ENCODE measurements around the gene NPY4R2. TPM values are rescaled to one million over a fixed set of nuclear protein-coding genes. Genes with fewer than 3 reads are reported as not detected.
"Not testable (repeated sequence)": the region's sequence is repeated elsewhere in the genome, so short reads cannot be mapped to it uniquely, and the experiment has no call there.

NPY4R2 gene
- total RNA-seq, 3 donors from 2014 or later, result 4.4 to 22.8 (median 18.9) TPM

- H3K4me1 ChIP-seq (ENCODE audit: low read depth); DNase-seq; H3K9me3 ChIP-seq; H3K4me3 ChIP-seq; intact Hi-C loops (cut with DNase I, micrococcal nuclease); H3K36me3 ChIP-seq (ENCODE audit: low read depth): not testable (repeated sequence)
- ATAC-seq, result peak; percentile 58
Measured at GRCh38 chr10:47914052-47914451, 4.4 kb upstream of the NPY4R2 start.

- H3K9me3 ChIP-seq; H3K4me3 ChIP-seq; H3K4me1 ChIP-seq (ENCODE audit: low read depth); intact Hi-C loops (cut with DNase I, micrococcal nuclease); H3K36me3 ChIP-seq (ENCODE audit: low read depth): not testable (repeated sequence)
- peak; percentile 88 for ATAC-seq
- peak in 1 of 3 donors; percentile 44 for DNase-seq
Measured at GRCh38 chr10:47915849-47916548, 2.5 kb upstream of the NPY4R2 start.

GRCh38 chr10:47920610-47921009 lies 2.1 kb downstream of the NPY4R2 start:
- intact Hi-C loops (cut with DNase I, micrococcal nuclease); ATAC-seq; H3K36me3 ChIP-seq (ENCODE audit: low read depth): not testable (repeated sequence)

GRCh38 chr10:47922503-47922902 lies 4.0 kb downstream of the NPY4R2 start:
- H3K9me3 ChIP-seq; intact Hi-C loops (cut with DNase I, micrococcal nuclease); ATAC-seq: not testable (repeated sequence)

More at GRCh38 chr10:47920610-47921009, 2.1 kb downstream of the NPY4R2 start:
- H3K4me1 ChIP-seq (ENCODE audit: low read depth); H3K9me3 ChIP-seq; H3K4me3 ChIP-seq; DNase-seq: not testable (repeated sequence)

GRCh38 chr10:47924628-47925027 lies 6.2 kb downstream of the NPY4R2 start:
- ATAC-seq; intact Hi-C loops (cut with DNase I, micrococcal nuclease); DNase-seq; H3K4me1 ChIP-seq (ENCODE audit: low read depth); H3K4me3 ChIP-seq; H3K9me3 ChIP-seq; H3K36me3 ChIP-seq (ENCODE audit: low read depth): not testable (repeated sequence)

More at GRCh38 chr10:47922503-47922902, 4.0 kb downstream of the NPY4R2 start:
- H3K36me3 ChIP-seq (ENCODE audit: low read depth); DNase-seq; H3K4me3 ChIP-seq; H3K4me1 ChIP-seq (ENCODE audit: low read depth): not testable (repeated sequence)

GRCh38 chr10:47927147-47927916 lies 8.9 kb downstream of the NPY4R2 start:
- intact Hi-C loops (cut with DNase I, micrococcal nuclease); H3K9me3 ChIP-seq; H3K36me3 ChIP-seq (ENCODE audit: low read depth); DNase-seq; H3K4me3 ChIP-seq; H3K4me1 ChIP-seq (ENCODE audit: low read depth): not testable (repeated sequence)
- ATAC-seq, result peak; percentile 72

- H3K9me3 ChIP-seq; DNase-seq; H3K4me3 ChIP-seq; intact Hi-C loops (cut with DNase I, micrococcal nuclease); H3K4me1 ChIP-seq (ENCODE audit: low read depth); H3K36me3 ChIP-seq (ENCODE audit: low read depth): not testable (repeated sequence)
- peak; percentile 47 for ATAC-seq
Measured at GRCh38 chr10:47928225-47928624, 9.8 kb downstream of the NPY4R2 start.

- H3K36me3 ChIP-seq (ENCODE audit: low read depth); H3K9me3 ChIP-seq; H3K4me3 ChIP-seq; H3K4me1 ChIP-seq (ENCODE audit: low read depth); intact Hi-C loops (cut with DNase I, micrococcal nuclease): not testable (repeated sequence)
- DNase-seq, result peak in 1 of 3 donors; percentile 34
- ATAC-seq, result peak; percentile 65
Measured at GRCh38 chr10:47932824-47933223, 14.4 kb downstream of the NPY4R2 start.

- H3K9me3 ChIP-seq; H3K4me1 ChIP-seq (ENCODE audit: low read depth); H3K36me3 ChIP-seq (ENCODE audit: low read depth); H3K4me3 ChIP-seq; DNase-seq; intact Hi-C loops (cut with DNase I, micrococcal nuclease); ATAC-seq: not testable (repeated sequence)
Measured at GRCh38 chr10:47933462-47933861, 15.0 kb downstream of the NPY4R2 start.

- H3K36me3 ChIP-seq (ENCODE audit: low read depth); intact Hi-C loops (cut with DNase I, micrococcal nuclease); H3K9me3 ChIP-seq; H3K4me1 ChIP-seq (ENCODE audit: low read depth); H3K4me3 ChIP-seq: not testable (repeated sequence)
- ATAC-seq (peak; percentile 87), DNase-seq (peak in 2 of 3 donors; percentile 34 to 41)
Measured at GRCh38 chr10:47936772-47937228, 18.3 kb downstream of the NPY4R2 start.

- intact Hi-C loops (cut with DNase I, micrococcal nuclease), result not testable (repeated sequence)
Measured at GRCh38 chr10:47937634-47938033, 19.2 kb downstream of the NPY4R2 start.

GRCh38 chr10:47940821-47941220 lies 22.4 kb downstream of the NPY4R2 start:
- H3K4me1 ChIP-seq (ENCODE audit: low read depth); H3K9me3 ChIP-seq; H3K36me3 ChIP-seq (ENCODE audit: low read depth); intact Hi-C loops (cut with DNase I, micrococcal nuclease); DNase-seq; H3K4me3 ChIP-seq: not testable (repeated sequence)
- ATAC-seq, result peak; percentile 39

More at GRCh38 chr10:47937634-47938033, 19.2 kb downstream of the NPY4R2 start:
- not testable (repeated sequence) for DNase-seq; H3K4me1 ChIP-seq (ENCODE audit: low read depth); H3K9me3 ChIP-seq; H3K36me3 ChIP-seq (ENCODE audit: low read depth); ATAC-seq; H3K4me3 ChIP-seq

GRCh38 chr10:47941379-47941778 lies 22.9 kb downstream of the NPY4R2 start:
- ATAC-seq, H3K4me3 ChIP-seq: not testable (repeated sequence)

GRCh38 chr10:47942351-47943019 lies 24.0 kb downstream of the NPY4R2 start:
- DNase-seq; H3K9me3 ChIP-seq; H3K36me3 ChIP-seq (ENCODE audit: low read depth); H3K4me1 ChIP-seq (ENCODE audit: low read depth); intact Hi-C loops (cut with DNase I, micrococcal nuclease); H3K4me3 ChIP-seq: not testable (repeated sequence)
- ATAC-seq, result peak; percentile 75

More at GRCh38 chr10:47941379-47941778, 22.9 kb downstream of the NPY4R2 start:
- intact Hi-C loops (cut with DNase I, micrococcal nuclease); H3K36me3 ChIP-seq (ENCODE audit: low read depth); H3K4me1 ChIP-seq (ENCODE audit: low read depth); H3K9me3 ChIP-seq; DNase-seq: not testable (repeated sequence)
